Stimulated activated effector memory CD8-positive, alpha-beta T cell treated with anti-CD3 and anti-CD28 coated beads, Interleukin-12 subunit alpha, Interleukin-12 subunit beta, amount 100 ng/mL, for 72 hours (primary cell): ENCODE data around the gene SLC29A3.
A peak's percentile ranks its signal among the peaks of the same experiment; 100 is the strongest.
"Not testable (repeated sequence)": the region's sequence is repeated elsewhere in the genome, so short reads cannot be mapped to it uniquely, and the experiment has no call there.

Experiments
- ATAC-seq: fragments of 150-1000 bp; cut with Tn5 transposase; 2 replicates; pipeline ENCODE4 v1.10.0; 2021
- DNase-seq, 2 donors: peaks; one replicate each; pipeline ENCODE4 v3.0.0; 2021 to 2022; ENCODE audit warnings: low spot score in 2 of 2
- H3K27ac Mint-ChIP-seq: one replicate; pipeline ENCODE4 v1.8.0; 2022; ENCODE audit warnings: mild to moderate bottlenecking, mixed read lengths
- H3K36me3 Mint-ChIP-seq: one replicate; pipeline ENCODE4 v1.8.0; 2022; ENCODE audit warnings: mild to moderate bottlenecking, mixed read lengths
- H3K4me1 Mint-ChIP-seq: one replicate; pipeline ENCODE4 v1.8.0; 2022; ENCODE audit warnings: mixed read lengths
- H3K4me3 Mint-ChIP-seq: one replicate; pipeline ENCODE4 v1.8.0; 2022; ENCODE audit warnings: mild to moderate bottlenecking, mixed read lengths
- H3K9me3 Mint-ChIP-seq: one replicate; pipeline ENCODE4 v1.8.0; 2022; ENCODE audit warnings: mixed read lengths

Gene SLC29A3

DNA sequence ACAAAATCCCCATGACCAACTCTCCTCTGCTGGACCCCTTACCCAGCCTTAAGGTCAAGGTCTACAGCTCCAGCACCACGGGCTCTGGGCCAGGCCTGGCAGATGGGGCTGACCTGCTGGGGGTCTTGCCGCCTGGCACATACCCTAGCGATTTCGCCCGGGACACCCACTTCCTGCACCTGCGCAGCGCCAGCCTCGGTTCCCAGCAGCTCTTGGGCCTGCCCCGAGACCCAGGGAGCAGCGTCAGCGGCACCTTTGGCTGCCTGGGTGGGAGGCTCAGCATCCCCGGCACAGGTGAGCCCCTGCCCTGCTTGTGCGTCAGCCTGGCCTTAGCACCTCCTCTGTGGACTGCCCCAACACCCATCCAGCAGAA, 27.5 kb upstream of the SLC29A3 start:
- Mint-ChIP-seq H3K9me3 (no peaks in the 10 kb centered on the region), H3K4me3 (no peak overlapping the region), H3K36me3 (no peaks in the 10 kb centered on the region), H3K4me1 (no peaks in the 10 kb centered on the region), H3K27ac (no peak overlapping the region)
- ATAC-seq (no peak), DNase-seq (no peak)

DNA sequence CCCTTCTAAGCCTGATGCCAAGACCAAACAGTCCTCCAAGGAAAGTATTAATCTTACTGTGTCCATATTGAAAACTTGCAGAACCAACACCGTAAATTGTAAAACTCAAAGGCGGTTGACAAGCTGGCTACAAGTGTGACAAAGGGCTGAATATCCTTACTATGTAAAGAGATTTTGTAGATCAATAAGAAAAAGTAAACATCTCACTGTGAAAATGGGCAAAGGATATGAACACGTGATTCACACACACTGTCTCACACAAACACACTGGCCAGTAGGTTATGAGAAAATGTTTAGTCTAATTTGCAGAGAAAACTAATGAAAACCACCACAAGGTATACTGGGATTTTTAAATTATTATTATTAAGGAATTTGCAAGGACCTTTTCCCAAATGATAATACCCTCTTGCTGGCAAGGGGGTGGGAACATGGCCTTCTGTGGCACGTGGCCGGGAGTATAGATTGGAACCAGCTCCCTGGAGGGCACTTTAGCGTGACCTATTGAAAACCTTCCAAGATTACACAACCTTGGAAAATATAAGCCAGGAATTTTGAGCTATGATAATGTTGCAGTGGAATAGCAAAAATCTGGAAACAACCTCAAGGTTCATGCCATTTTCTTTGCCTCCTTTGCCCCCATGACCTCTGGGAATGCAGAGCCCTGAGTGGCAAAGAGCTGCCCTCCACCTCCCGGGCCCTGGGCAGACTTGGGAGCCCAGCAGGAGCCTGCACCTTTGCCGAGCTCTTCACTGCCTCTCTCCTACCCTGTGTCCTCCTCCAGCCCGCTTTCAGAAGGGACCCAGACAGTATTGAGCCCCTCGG, 26.2 kb upstream of the SLC29A3 start:
- Mint-ChIP-seq H3K4me3 (no peak overlapping the region), H3K27ac (no peak overlapping the region), H3K36me3 (no peaks in the 10 kb centered on the region), H3K9me3 (no peaks in the 10 kb centered on the region), H3K4me1 (no peaks in the 10 kb centered on the region)
- no peak for ATAC-seq
- no peak for DNase-seq

DNA sequence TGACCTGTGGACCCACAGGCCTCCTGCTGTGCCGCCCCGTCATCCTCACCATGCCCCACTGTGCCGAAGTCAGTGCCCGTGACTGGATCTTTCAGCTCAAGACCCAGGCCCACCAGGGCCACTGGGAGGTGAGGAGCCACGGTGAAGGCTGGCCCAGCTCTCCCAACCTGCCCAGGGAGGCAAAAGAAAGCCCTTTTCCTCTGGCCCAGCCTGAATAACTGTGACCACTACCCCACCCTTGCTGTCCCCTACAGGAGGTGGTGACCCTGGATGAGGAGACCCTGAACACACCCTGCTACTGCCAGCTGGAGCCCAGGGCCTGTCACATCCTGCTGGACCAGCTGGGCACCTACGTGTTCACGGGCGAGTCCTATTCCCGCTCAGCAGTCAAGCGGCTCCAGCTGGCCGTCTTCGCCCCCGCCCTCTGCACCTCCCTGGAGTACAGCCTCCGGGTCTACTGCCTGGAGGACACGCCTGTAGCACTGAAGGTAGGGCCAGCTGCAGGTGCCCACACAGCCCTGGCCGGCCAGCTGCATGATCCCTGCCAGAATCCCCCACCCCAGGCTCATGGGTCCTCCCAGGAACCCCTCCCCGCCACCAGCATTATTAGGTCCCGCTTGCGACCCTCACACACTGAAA, 25.5 kb upstream of the SLC29A3 start:
- Mint-ChIP-seq H3K9me3 (no peaks in the 10 kb centered on the region), H3K27ac (no peak overlapping the region), H3K4me1 (no peaks in the 10 kb centered on the region), H3K36me3 (no peaks in the 10 kb centered on the region), H3K4me3 (no peak overlapping the region)
- DNase-seq (no peak), ATAC-seq (no peak)

DNA sequence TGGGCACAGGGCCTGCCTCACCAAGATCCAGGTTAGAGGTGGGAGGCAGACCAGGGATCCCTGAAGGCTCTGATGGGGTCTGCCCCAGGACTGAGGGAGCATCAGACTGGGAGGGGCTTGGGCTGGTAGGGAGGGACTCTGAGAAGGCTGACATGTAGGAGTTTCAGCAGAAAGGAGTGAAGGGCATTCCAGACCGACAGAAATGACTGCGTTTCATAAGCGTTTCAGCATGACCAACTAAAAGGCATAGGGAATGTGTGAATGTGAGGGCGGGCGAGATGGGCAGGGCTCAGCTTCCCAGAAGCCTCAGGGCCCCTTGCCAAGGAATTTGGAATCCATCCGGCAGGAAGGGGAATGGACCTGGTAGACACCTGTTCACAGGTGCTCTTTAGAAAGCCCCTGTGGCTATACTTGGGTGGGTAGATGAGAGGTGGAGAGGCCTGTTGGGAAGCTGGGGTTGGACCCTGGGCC, 24.9 kb upstream of the SLC29A3 start:
- DNase-seq (no peak), ATAC-seq (no peak)
- Mint-ChIP-seq H3K27ac (no peak overlapping the region), H3K36me3 (no peaks in the 10 kb centered on the region), H3K9me3 (no peaks in the 10 kb centered on the region), H3K4me1 (no peaks in the 10 kb centered on the region), H3K4me3 (no peak overlapping the region)

DNA sequence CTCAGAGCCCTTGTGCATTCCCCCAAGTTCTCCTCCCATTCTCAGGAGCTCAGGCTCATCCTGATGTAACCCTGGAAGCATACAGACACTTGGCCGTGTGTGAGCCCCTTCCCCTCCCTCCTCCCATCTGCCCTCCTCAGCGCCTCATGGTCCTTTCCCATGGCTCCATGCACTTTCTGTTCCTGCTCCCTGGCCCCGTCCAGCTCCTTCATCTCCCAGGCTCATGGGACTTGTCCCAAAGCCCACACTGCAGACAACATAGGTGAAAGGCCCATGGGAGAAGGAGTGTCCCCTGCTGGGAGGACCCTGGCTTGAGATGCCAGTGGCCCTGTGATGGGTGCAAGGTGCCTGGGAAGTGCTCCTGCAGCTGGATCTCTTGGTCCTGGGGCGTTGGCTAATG, 24.2 kb upstream of the SLC29A3 start:
- no peak overlapping the region for H3K27ac Mint-ChIP-seq
- H3K9me3 Mint-ChIP-seq, result no peaks in the 10 kb centered on the region
- ATAC-seq, result no peak
- no peaks in the 10 kb centered on the region for H3K36me3 Mint-ChIP-seq
- no peak for DNase-seq
- H3K4me3 Mint-ChIP-seq, result no peak overlapping the region
- H3K4me1 Mint-ChIP-seq, result no peaks in the 10 kb centered on the region

DNA sequence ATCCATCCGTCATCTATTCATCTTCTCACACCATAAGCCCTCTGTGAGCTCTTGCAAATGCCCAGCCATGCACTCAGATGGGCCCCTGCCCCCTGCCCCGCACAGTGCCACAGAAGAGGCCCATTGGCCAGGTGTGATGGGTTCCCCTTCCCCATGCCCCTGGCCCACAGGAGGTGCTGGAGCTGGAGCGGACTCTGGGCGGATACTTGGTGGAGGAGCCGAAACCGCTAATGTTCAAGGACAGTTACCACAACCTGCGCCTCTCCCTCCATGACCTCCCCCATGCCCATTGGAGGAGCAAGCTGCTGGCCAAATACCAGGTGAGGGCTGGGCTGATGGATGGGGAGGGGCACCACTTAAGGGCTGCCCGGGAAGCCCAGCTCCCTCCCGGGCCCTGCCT, 23.4 kb upstream of the SLC29A3 start:
- no peak overlapping the region for H3K27ac Mint-ChIP-seq
- DNase-seq (no peak), ATAC-seq (no peak)
- no peak overlapping the region for H3K4me3 Mint-ChIP-seq
- H3K9me3 Mint-ChIP-seq, result no peaks in the 10 kb centered on the region
- no peaks in the 10 kb centered on the region for H3K4me1 Mint-ChIP-seq
- H3K36me3 Mint-ChIP-seq, result no peaks in the 10 kb centered on the region

DNA sequence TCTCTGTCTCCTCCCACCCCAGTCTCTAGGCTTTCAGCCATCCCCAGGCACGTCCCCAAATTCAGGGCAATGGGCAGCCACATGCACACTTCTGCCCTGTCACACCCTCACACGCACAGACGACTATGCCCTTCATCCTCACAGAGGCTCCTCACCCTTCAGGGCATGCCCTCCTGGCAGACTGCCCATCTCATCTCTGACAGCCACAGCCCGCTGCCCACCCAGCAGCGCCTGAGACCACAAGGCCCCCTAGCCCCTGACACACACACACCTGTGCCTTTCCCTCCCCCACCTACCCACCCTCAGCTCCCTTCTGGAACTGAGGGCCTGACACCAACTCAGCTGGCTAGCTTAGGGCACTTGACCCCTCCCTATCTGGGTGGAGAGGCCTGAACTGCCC, 23.0 kb upstream of the SLC29A3 start:
- no peaks in the 10 kb centered on the region for H3K9me3 Mint-ChIP-seq
- H3K4me1 Mint-ChIP-seq, result no peaks in the 10 kb centered on the region
- peak overlapping the region; percentile 78 for H3K27ac Mint-ChIP-seq
- H3K4me3 Mint-ChIP-seq, result no peak overlapping the region
- DNase-seq (no peak), ATAC-seq (no peak)
- H3K36me3 Mint-ChIP-seq, result no peaks in the 10 kb centered on the region

DNA sequence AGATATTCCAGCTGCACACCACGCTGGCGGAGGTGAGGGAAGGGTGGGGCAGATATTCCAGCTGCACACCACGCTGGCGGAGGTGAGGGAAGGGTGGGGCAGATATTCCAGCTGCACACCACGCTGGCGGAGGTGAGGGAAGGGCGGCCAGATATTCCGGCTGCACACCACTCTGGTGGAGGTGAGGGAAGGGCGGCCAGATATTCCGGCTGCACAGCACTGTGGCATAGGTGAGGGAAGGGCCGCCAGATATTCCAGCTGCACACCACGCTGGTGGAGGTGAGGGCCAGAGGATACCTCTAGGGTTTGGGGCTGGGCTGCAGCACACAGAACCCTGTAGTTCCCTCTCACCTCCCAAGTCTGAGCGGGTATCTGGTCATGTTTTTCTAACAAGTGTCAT, 22.2 kb upstream of the SLC29A3 start:
- ATAC-seq, H3K4me1 Mint-ChIP-seq, H3K4me3 Mint-ChIP-seq, H3K36me3 Mint-ChIP-seq, H3K27ac Mint-ChIP-seq, DNase-seq, H3K9me3 Mint-ChIP-seq: not testable (repeated sequence)

DNA sequence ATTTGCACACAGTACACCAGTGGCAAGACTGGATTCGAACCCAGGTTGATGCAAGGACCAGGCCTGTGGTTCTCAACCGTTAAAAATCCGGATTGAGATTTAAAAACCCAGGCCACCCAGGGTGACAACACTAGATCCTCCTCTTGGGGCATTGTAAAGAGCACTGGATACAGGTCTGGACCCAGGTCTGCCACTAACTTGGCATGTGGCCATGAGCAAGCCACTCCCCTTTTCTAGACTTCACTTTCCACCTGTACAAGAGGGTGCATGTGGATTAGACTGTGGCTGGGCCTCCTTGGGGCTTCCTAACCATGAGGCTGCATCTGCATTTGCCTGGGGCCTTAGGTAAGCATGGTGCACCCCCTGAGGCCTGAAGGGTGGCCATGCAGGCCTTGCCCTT, 21.7 kb upstream of the SLC29A3 start:
- no peak for ATAC-seq
- H3K36me3 Mint-ChIP-seq, result no peaks in the 10 kb centered on the region
- no peaks in the 10 kb centered on the region for H3K4me1 Mint-ChIP-seq
- no peak overlapping the region for H3K27ac Mint-ChIP-seq
- no peak overlapping the region for H3K4me3 Mint-ChIP-seq
- no peak for DNase-seq
- H3K9me3 Mint-ChIP-seq, result no peaks in the 10 kb centered on the region

DNA sequence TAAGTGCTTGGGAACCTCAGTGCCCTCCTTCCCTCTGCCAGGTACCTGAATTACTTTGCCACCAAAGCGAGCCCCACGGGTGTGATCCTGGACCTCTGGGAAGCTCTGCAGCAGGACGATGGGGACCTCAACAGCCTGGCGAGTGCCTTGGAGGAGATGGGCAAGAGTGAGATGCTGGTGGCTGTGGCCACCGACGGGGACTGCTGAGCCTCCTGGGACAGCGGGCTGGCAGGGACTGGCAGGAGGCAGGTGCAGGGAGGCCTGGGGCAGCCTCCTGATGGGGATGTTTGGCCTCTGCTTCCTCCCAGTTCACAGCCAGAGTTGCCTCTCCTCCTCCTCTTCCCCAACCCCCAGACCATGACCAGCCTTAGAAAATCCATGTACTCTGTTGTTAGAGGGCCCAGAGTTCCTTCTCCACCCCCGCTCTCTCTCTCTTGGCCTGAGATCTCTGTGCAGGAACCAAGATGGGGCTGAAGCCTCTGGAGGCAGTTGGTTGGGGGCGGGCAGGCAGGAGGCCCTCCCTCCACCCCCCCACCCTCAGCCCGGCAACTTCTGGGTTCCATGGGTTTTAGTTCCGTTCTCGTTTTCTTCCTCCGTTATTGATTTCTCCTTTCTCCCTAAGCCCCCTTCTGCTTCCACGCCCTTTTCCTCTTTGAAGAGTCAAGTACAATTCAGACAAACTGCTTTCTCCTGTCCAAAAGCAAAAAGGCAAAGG, 19.8 kb upstream of the SLC29A3 start:
- ATAC-seq (no peak), DNase-seq (no peak)
- Mint-ChIP-seq H3K36me3 (no peaks in the 10 kb centered on the region), H3K4me3 (no peak overlapping the region), H3K4me1 (no peaks in the 10 kb centered on the region), H3K27ac (no peak overlapping the region), H3K9me3 (no peaks in the 10 kb centered on the region)

DNA sequence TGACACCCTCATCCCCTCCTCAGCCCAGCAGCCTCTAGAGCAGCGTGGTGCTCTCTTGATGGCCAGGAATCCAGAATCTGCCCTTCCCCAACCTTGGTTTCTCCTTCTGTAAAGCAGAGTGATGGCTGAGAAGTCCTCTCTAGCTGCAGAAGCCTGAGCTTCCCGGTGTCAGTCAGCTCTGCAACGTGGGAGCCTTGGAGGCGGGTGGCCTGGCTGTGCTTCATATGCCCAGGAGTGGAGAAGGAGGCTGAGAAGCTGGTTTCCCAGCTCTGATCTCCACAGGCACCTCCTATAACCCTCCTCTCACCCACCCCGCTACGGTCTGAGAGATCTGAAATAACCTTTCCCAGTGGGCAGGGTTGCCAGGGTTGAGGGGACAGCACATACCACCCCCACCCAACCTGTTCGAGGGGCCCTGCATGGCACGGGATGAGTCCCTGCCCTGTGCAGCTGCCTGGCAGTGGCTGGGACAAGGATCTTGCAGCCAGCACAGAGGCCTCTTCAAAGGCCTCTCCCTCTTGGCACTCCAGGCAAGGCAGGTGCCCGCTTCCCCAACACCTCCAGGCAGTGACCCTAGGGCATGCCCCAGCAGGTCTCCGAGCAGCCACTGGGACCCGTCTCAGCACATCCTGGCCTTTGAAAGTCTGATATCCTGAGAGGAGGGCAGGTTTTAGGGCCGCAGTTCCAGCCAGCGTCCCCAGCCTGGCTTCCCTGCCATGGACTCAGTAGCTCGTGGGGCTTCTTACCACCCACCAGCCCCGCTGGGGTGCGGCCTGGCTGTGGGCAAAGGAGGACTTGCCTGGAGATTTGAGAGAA, 18.3 kb upstream of the SLC29A3 start:
- DNase-seq, result no peak
- Mint-ChIP-seq H3K4me3 (no peak overlapping the region), H3K36me3 (no peaks in the 10 kb centered on the region), H3K9me3 (no peaks in the 10 kb centered on the region), H3K27ac (no peak overlapping the region), H3K4me1 (no peaks in the 10 kb centered on the region)
- ATAC-seq, result peak; percentile 4

DNA sequence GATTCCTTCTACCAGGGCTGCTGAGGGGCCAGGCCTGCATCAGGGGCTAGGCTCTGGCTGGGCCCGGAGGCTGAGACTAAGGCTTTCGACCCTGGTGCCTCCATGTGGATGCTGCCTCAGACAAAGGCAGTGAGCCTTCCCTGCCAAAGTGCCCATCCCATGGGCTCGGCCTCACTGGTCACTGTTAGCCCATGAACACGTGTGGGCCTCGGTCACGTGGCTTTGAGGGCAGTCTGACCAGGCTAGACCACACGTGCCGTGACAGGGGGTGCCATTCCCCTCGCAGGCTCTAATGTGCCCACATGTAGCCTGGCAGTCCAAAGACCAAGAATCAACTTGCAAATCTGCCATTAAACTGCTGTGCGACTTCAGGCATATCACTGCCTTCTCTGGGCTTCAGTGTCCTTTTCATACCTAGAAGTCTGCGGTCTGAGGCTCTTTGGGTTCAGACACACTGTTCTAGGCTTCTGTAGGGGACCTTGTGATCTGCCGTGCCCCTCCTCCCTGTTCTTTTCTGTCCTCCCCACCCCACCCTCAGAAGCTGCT, 17.6 kb upstream of the SLC29A3 start:
- H3K4me1 Mint-ChIP-seq, result no peaks in the 10 kb centered on the region
- ATAC-seq (no peak), DNase-seq (no peak)
- H3K4me3 Mint-ChIP-seq, result no peak overlapping the region
- no peaks in the 10 kb centered on the region for H3K36me3 Mint-ChIP-seq
- no peaks in the 10 kb centered on the region for H3K9me3 Mint-ChIP-seq
- H3K27ac Mint-ChIP-seq, result no peak overlapping the region

DNA sequence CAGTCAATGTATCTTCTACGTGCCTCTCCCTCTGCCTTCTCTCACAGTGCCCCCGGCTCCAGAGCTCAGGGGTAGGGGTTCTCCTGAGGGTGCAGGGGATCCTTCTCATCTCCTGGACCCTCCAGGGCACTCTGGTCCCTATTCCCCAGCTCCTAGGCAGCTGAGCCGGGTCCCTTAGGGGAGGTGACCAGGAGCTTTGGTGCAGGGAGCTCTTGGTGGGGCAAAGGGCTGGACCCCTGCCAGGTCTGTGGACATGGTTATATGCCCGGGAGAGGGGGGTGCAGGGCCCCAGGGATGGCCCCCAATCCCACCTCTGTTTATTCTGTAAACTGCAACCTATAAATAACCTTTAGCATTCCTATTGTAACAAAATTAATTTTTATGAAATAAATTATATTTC, 16.6 kb upstream of the SLC29A3 start:
- H3K4me1 Mint-ChIP-seq, result no peaks in the 10 kb centered on the region
- DNase-seq (no peak), ATAC-seq (no peak)
- no peaks in the 10 kb centered on the region for H3K36me3 Mint-ChIP-seq
- H3K27ac Mint-ChIP-seq, result no peak overlapping the region
- no peak overlapping the region for H3K4me3 Mint-ChIP-seq
- no peaks in the 10 kb centered on the region for H3K9me3 Mint-ChIP-seq

DNA sequence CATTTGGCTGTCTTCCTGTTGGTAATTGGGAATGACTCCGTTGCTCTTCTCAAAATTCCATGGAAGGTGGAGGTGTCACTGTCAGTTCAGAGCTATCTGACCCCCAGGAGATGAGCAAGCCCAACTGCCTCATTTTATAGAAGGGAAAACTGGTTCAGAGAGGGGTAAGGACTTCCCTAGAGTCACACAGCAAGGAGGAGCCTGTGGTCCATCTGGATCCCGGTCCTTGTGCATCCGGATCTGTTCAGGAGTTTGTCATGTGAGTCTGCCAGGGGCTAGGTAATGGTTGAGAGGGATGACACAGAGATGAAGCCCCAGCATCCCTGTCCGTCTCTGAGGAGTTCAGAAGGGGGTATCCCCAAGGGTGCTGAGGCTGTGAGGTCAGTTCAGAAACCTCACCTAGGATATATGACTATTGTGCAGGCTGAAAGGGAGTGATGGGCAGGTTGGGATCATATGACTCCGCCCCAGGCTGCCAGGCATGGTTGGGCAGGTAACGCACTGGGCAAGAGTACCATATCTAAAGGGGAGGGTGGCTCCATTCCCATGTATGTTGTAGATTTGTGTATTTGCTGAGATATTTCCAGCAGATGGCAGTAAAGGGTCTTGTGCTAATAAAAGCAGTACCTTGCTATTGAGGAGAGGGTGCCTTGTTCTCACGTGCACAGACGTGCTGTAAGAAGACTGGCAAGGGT, 16.0 kb upstream of the SLC29A3 start:
- H3K27ac Mint-ChIP-seq, result no peak overlapping the region
- ATAC-seq, result peak; percentile 35

DNA sequence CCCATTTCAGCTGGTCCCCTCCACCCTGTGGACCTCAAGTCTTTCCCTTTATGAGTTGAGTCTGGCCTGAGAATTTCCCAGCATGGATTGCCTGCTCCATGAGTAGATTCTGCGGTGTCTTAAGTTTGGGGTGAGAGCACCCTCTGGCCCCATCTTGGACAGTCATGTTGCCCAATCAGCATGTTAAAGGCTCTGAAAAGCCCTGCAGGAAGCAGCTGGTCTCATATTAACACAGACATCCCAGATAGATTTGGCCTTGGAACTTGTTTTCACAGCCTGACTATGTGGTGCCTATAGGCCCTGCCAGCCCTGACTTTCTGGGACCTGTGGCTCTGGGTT, 15.5 kb upstream of the SLC29A3 start:
- no peak overlapping the region for H3K27ac Mint-ChIP-seq
- H3K9me3 Mint-ChIP-seq, result no peaks in the 10 kb centered on the region
- no peaks in the 10 kb centered on the region for H3K36me3 Mint-ChIP-seq
- no peak overlapping the region for H3K4me3 Mint-ChIP-seq
- ATAC-seq, result no peak
- no peaks in the 10 kb centered on the region for H3K4me1 Mint-ChIP-seq
- no peak for DNase-seq

More for the DNA sequence above, 16.0 kb upstream of the SLC29A3 start:
- DNase-seq, result no peak
- H3K4me3 Mint-ChIP-seq, result no peak overlapping the region
- H3K4me1 Mint-ChIP-seq, result no peaks in the 10 kb centered on the region
- no peaks in the 10 kb centered on the region for H3K36me3 Mint-ChIP-seq
- H3K9me3 Mint-ChIP-seq, result no peaks in the 10 kb centered on the region
